ENCODE measurements around the gene LTBP2. TPM values are rescaled to one million over a fixed set of nuclear protein-coding genes. Genes with fewer than 3 reads are reported as not detected.
A peak's percentile ranks its signal among the peaks of the same experiment; 100 is the strongest.

The LTBP2 gene
- total RNA-seq, 1 experiment from 2014 or later: 1.3 TPM

- H3K36me3 ChIP-seq (replicated peaks; ENCODE audit: control insufficient read depth, insufficient read depth, low read length): peaks cover 1% of the 10 kb centered on the region
- no peaks in the 10 kb centered on the region for H3K27me3 ChIP-seq (ENCODE audit: control insufficient read depth, insufficient read depth, low read length)
- no peak for DNase-seq
- H3K4me3 ChIP-seq (ENCODE audit: insufficient read depth, low read depth, low read length): no peak overlapping the region
Measured at GRCh38 chr14:74495356-74495755, 116.7 kb downstream of the LTBP2 start.

GRCh38 chr14:74493343-74494261 lies 118.4 kb downstream of the LTBP2 start, which contains the start of gene ISCA2:
Gene ISCA2 (plus strand): TSS chr14:74493765. CDS start chr14:74493775, 10 bp downstream.
- Histone ChIP-seq H3K36me3 (replicated peaks; ENCODE audit: control insufficient read depth, insufficient read depth, low read length) (peaks cover 1% of the 10 kb centered on the region), H3K4me3 (ENCODE audit: insufficient read depth, low read depth, low read length) (peak within 1 kb of the TSS; percentile 97), H3K27me3 (ENCODE audit: control insufficient read depth, insufficient read depth, low read length) (no peaks in the 10 kb centered on the region)
- DNase-seq: peak; percentile 99

- no peak for DNase-seq
- H3K36me3 ChIP-seq (replicated peaks; ENCODE audit: control insufficient read depth, insufficient read depth, low read length): peaks cover 1% of the 10 kb centered on the region
- no peaks in the 10 kb centered on the region for H3K27me3 ChIP-seq (ENCODE audit: control insufficient read depth, insufficient read depth, low read length)
- H3K4me3 ChIP-seq (ENCODE audit: insufficient read depth, low read depth, low read length): peak within 1 kb of the TSS; percentile 97
Measured at GRCh38 chr14:74492776-74493342, 119.2 kb downstream of the LTBP2 start, which contains the start of gene NPC2. Gene NPC2 (minus strand): TSS chr14:74493305. CDS start chr14:74493274, 31 bp downstream.

GRCh38 chr14:74491956-74492775 lies 119.9 kb downstream of the LTBP2 start:
- H3K27me3 ChIP-seq (ENCODE audit: control insufficient read depth, insufficient read depth, low read length): no peaks in the 10 kb centered on the region
- peak; percentile 39 for DNase-seq
- H3K36me3 ChIP-seq (replicated peaks; ENCODE audit: control insufficient read depth, insufficient read depth, low read length): peaks cover 1% of the 10 kb centered on the region
- H3K4me3 ChIP-seq (ENCODE audit: insufficient read depth, low read depth, low read length): peak overlapping the region; percentile 67

- Histone ChIP-seq H3K36me3 (replicated peaks; ENCODE audit: control insufficient read depth, insufficient read depth, low read length) (peaks cover 5% of the 10 kb centered on the region), H3K4me3 (ENCODE audit: insufficient read depth, low read depth, low read length) (no peak overlapping the region), H3K27me3 (ENCODE audit: control insufficient read depth, insufficient read depth, low read length) (no peaks in the 10 kb centered on the region)
- DNase-seq: no peak
Measured at GRCh38 chr14:74490486-74490885, 121.6 kb downstream of the LTBP2 start.

- Histone ChIP-seq H3K4me3 (ENCODE audit: insufficient read depth, low read depth, low read length) (no peak overlapping the region), H3K36me3 (replicated peaks; ENCODE audit: control insufficient read depth, insufficient read depth, low read length) (peaks cover 5% of the 10 kb centered on the region), H3K27me3 (ENCODE audit: control insufficient read depth, insufficient read depth, low read length) (no peaks in the 10 kb centered on the region)
- no peak for DNase-seq
Measured at GRCh38 chr14:74488786-74489397, 123.1 kb downstream of the LTBP2 start.

GRCh38 chr14:74486164-74486563 lies 125.9 kb downstream of the LTBP2 start:
- H3K4me3 ChIP-seq (ENCODE audit: insufficient read depth, low read depth, low read length): no peak overlapping the region
- H3K27me3 ChIP-seq (ENCODE audit: control insufficient read depth, insufficient read depth, low read length): no peaks in the 10 kb centered on the region
- no peak for DNase-seq
- H3K36me3 ChIP-seq (replicated peaks; ENCODE audit: control insufficient read depth, insufficient read depth, low read length): peaks cover 15% of the 10 kb centered on the region

GRCh38 chr14:74483321-74483720 lies 128.7 kb downstream of the LTBP2 start:
- no peak for DNase-seq
- no peaks in the 10 kb centered on the region for H3K27me3 ChIP-seq (ENCODE audit: control insufficient read depth, insufficient read depth, low read length)
- H3K36me3 ChIP-seq (replicated peaks; ENCODE audit: control insufficient read depth, insufficient read depth, low read length): peaks cover 18% of the 10 kb centered on the region
- H3K4me3 ChIP-seq (ENCODE audit: insufficient read depth, low read depth, low read length): no peak overlapping the region

- no peaks in the 10 kb centered on the region for H3K27me3 ChIP-seq (ENCODE audit: control insufficient read depth, insufficient read depth, low read length)
- DNase-seq: no peak
- H3K36me3 ChIP-seq (replicated peaks; ENCODE audit: control insufficient read depth, insufficient read depth, low read length): peaks cover 18% of the 10 kb centered on the region
- no peak overlapping the region for H3K4me3 ChIP-seq (ENCODE audit: insufficient read depth, low read depth, low read length)
Measured at GRCh38 chr14:74482571-74482970, 129.5 kb downstream of the LTBP2 start.

GRCh38 chr14:74480046-74480445 lies 132.0 kb downstream of the LTBP2 start:
- Histone ChIP-seq H3K36me3 (replicated peaks; ENCODE audit: control insufficient read depth, insufficient read depth, low read length) (peaks cover 15% of the 10 kb centered on the region), H3K4me3 (ENCODE audit: insufficient read depth, low read depth, low read length) (no peak overlapping the region), H3K27me3 (ENCODE audit: control insufficient read depth, insufficient read depth, low read length) (no peaks in the 10 kb centered on the region)
- no peak for DNase-seq

GRCh38 chr14:74478996-74479635 lies 132.9 kb downstream of the LTBP2 start:
- peaks cover 16% of the 10 kb centered on the region for H3K36me3 ChIP-seq (replicated peaks; ENCODE audit: control insufficient read depth, insufficient read depth, low read length)
- no peak overlapping the region for H3K4me3 ChIP-seq (ENCODE audit: insufficient read depth, low read depth, low read length)
- peak; percentile 71 for DNase-seq
- no peaks in the 10 kb centered on the region for H3K27me3 ChIP-seq (ENCODE audit: control insufficient read depth, insufficient read depth, low read length)

- H3K36me3 ChIP-seq (replicated peaks; ENCODE audit: control insufficient read depth, insufficient read depth, low read length): peaks cover 10% of the 10 kb centered on the region
- no peak for DNase-seq
- no peak overlapping the region for H3K4me3 ChIP-seq (ENCODE audit: insufficient read depth, low read depth, low read length)
- no peaks in the 10 kb centered on the region for H3K27me3 ChIP-seq (ENCODE audit: control insufficient read depth, insufficient read depth, low read length)
Measured at GRCh38 chr14:74476607-74477006, 135.4 kb downstream of the LTBP2 start.

GRCh38 chr14:74476107-74476506 lies 135.9 kb downstream of the LTBP2 start:
- Histone ChIP-seq H3K4me3 (ENCODE audit: insufficient read depth, low read depth, low read length) (no peak overlapping the region), H3K36me3 (replicated peaks; ENCODE audit: control insufficient read depth, insufficient read depth, low read length) (peaks cover 7% of the 10 kb centered on the region), H3K27me3 (ENCODE audit: control insufficient read depth, insufficient read depth, low read length) (no peaks in the 10 kb centered on the region)
- DNase-seq: no peak

- DNase-seq: no peak
- Histone ChIP-seq H3K4me3 (ENCODE audit: insufficient read depth, low read depth, low read length) (no peak overlapping the region), H3K36me3 (replicated peaks; ENCODE audit: control insufficient read depth, insufficient read depth, low read length) (peaks cover 7% of the 10 kb centered on the region), H3K27me3 (ENCODE audit: control insufficient read depth, insufficient read depth, low read length) (no peaks in the 10 kb centered on the region)
Measured at GRCh38 chr14:74475678-74476077, 136.4 kb downstream of the LTBP2 start.

Data from H7 (cell line).